Mesenchymal stem cell (in vitro differentiated cells and primary cell): Measurements from ENCODE around the gene CES4A.
A peak's percentile ranks its signal among the peaks of the same experiment; 100 is the strongest.

ENCODE experiments used
- DNase-seq: peaks from one replicate; pipeline ENCODE4 v3.0.0-alpha.2; 2013
- H2AFZ ChIP-seq: one replicate; pipeline ENCODE4 v1.6.1; 2013; ENCODE audit warnings: low read depth, mild to moderate bottlenecking, control low read depth, inconsistent platforms, low read length, moderate library complexity
- H2AK5ac ChIP-seq: 2 replicates; pipeline ENCODE4 v1.6.1; 2013; ENCODE audit warnings: low read length, moderate library complexity, mild to moderate bottlenecking, inconsistent platforms; ENCODE audit not compliant: severe bottlenecking
- H2BK120ac ChIP-seq: one replicate; pipeline ENCODE4 v1.6.1; 2013; ENCODE audit warnings: low read depth, mild to moderate bottlenecking, inconsistent platforms, low read length, moderate library complexity
- H2BK12ac ChIP-seq, 2 experiments: one replicate each; pipeline ENCODE4 v1.6.1; 2013; ENCODE audit warnings: inconsistent platforms in 2 of 2, low read length in 2 of 2, mild to moderate bottlenecking in 2 of 2, moderate library complexity in 2 of 2, control low read depth in 1 of 2
- H2BK15ac ChIP-seq: one replicate; pipeline ENCODE4 v1.6.1; 2013; ENCODE audit warnings: mild to moderate bottlenecking, low read depth, inconsistent platforms; ENCODE audit not compliant: poor library complexity, severe bottlenecking
- H2BK5ac ChIP-seq: 2 replicates; pipeline ENCODE4 v1.6.1; 2013; ENCODE audit warnings: low read depth, mild to moderate bottlenecking, low read length, control low read depth, inconsistent platforms; ENCODE audit not compliant: poor library complexity, severe bottlenecking
- H3K14ac ChIP-seq, 2 experiments: one replicate each; pipeline ENCODE4 v1.6.1; 2013; ENCODE audit warnings: inconsistent platforms in 2 of 2, low read length in 2 of 2, control low read depth in 1 of 2, mild to moderate bottlenecking in 1 of 2, moderate library complexity in 1 of 2
- H3K18ac ChIP-seq, 2 experiments: one replicate each; pipeline ENCODE4 v1.6.1; 2013; ENCODE audit warnings: inconsistent platforms in 2 of 2, low read length in 2 of 2, control low read depth in 1 of 2, low read depth in 1 of 2, mild to moderate bottlenecking in 1 of 2
- H3K23ac ChIP-seq, 2 experiments: one replicate each; pipeline ENCODE4 v1.6.1; 2013; ENCODE audit warnings: inconsistent platforms in 2 of 2, low read length in 2 of 2, mild to moderate bottlenecking in 2 of 2, moderate library complexity in 2 of 2, control low read depth in 1 of 2
- H3K27ac ChIP-seq: 2 replicates; pipeline ENCODE4 v1.5.1; 2013; ENCODE audit warnings: mild to moderate bottlenecking, moderate library complexity, low read length, control low read depth, inconsistent platforms; ENCODE audit not compliant: poor library complexity, severe bottlenecking
- H3K27me3 ChIP-seq, 2 experiments: 2 replicates each; pipeline versions ENCODE4 v1.6.1 to v1.7.0; 2013; ENCODE audit warnings: low read length in 2 of 2, mild to moderate bottlenecking in 2 of 2, moderate library complexity in 2 of 2, control low read depth in 1 of 2, inconsistent platforms in 1 of 2; ENCODE audit not compliant: control insufficient read depth in 1 of 2, insufficient read depth in 1 of 2
- H3K36me3 ChIP-seq, 2 experiments: 2 replicates each; pipeline versions ENCODE4 v1.6.1 to v1.7.0; 2013; ENCODE audit warnings: low read length in 2 of 2, control low read depth in 1 of 2, inconsistent platforms in 1 of 2, low read depth in 1 of 2, mild to moderate bottlenecking in 1 of 2; ENCODE audit not compliant: insufficient read depth in 2 of 2, control insufficient read depth in 1 of 2
- H3K4ac ChIP-seq, 2 experiments: one replicate each; pipeline ENCODE4 v1.6.1; 2013; ENCODE audit warnings: inconsistent platforms in 2 of 2, low read length in 2 of 2, mild to moderate bottlenecking in 2 of 2, moderate library complexity in 2 of 2, control low read depth in 1 of 2, low read depth in 1 of 2
- H3K4me1 ChIP-seq: 2 replicates; pipeline ENCODE4 v1.6.1; 2013; ENCODE audit warnings: low read depth, low read length, control low read depth; ENCODE audit not compliant: control insufficient read depth, insufficient read depth
- H3K4me2 ChIP-seq: 2 replicates; pipeline ENCODE4 v1.6.1; 2013; ENCODE audit warnings: low read length, mild to moderate bottlenecking, inconsistent platforms; ENCODE audit not compliant: poor library complexity, severe bottlenecking
- H3K4me3 ChIP-seq, 2 experiments: 2 replicates each; pipeline versions ENCODE4 v1.5.1 to v1.7.0; 2013; ENCODE audit warnings: low read length in 2 of 2, mild to moderate bottlenecking in 2 of 2, control low read depth in 1 of 2, low read depth in 1 of 2; ENCODE audit not compliant: insufficient read depth in 1 of 2
- H3K79me1 ChIP-seq: replicated peaks from 2 replicates; pipeline ENCODE4 v1.6.1; 2013; ENCODE audit warnings: mild to moderate bottlenecking, control low read depth, low read length, inconsistent platforms; ENCODE audit not compliant: poor library complexity, severe bottlenecking
- H3K9ac ChIP-seq: 2 replicates; pipeline ENCODE4 v1.7.0; 2013; ENCODE audit warnings: mild to moderate bottlenecking, low read length, moderate library complexity
- H3K9me3 ChIP-seq: 2 replicates; pipeline ENCODE4 v1.7.0; 2013; ENCODE audit warnings: mild to moderate bottlenecking, low read length; ENCODE audit not compliant: control insufficient read depth
- H4K8ac ChIP-seq: one replicate; pipeline ENCODE4 v1.6.1; 2013; ENCODE audit warnings: inconsistent platforms, mild to moderate bottlenecking, low read length, moderate library complexity
- H4K91ac ChIP-seq: one replicate; pipeline ENCODE4 v1.6.1; 2013; ENCODE audit warnings: mild to moderate bottlenecking, low read length, inconsistent platforms
- WGBS: methylation state at CpG from one replicate; pipeline ENCODE4 v1.1.7; 2013; ENCODE audit warnings: mixed read lengths; 5-methylcytosine and 5-hydroxymethylcytosine counted together

Gene CES4A

DNA sequence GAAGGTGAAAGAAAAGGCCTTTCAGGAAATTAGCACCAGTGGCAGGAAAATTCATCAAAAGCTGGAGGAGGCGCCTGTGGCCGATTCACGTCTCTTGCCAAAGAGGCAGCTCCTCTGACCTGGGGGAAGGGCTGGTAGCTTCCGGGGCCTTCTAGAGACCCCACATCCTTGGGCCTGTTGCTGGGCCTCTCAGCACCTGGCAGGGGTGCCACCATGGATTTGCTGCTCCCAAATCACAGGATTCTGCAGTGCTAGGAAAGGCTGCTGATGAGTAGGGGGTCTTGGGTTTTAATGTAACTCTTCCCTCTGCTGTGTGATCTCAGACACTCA lies 29.0 kb downstream of the CES4A start:
- H3K18ac ChIP-seq = no peak overlapping the region
- H2BK5ac ChIP-seq = no peak overlapping the region
- no peak overlapping the region for H2BK120ac ChIP-seq
- H3K9me3 ChIP-seq = no peaks in the 10 kb centered on the region
- H3K14ac ChIP-seq = no peak overlapping the region
- no peak overlapping the region for H3K23ac ChIP-seq
- WGBS = 86% methylated on average over 4 of the region's 4 CpGs
- no peak overlapping the region for H3K9ac ChIP-seq
- H3K4me3 ChIP-seq = no peak overlapping the region
- no peak overlapping the region for H2AK5ac ChIP-seq
- H2BK15ac ChIP-seq = no peak overlapping the region
- no peak overlapping the region for H3K4ac ChIP-seq
- no peak overlapping the region for H3K4me2 ChIP-seq
- H3K27ac ChIP-seq = no peak overlapping the region
- no peaks in the 10 kb centered on the region for H3K79me1 ChIP-seq
- H3K4me1 ChIP-seq = peaks cover 14% of the 10 kb centered on the region
- no peak for DNase-seq
- H4K8ac ChIP-seq = no peak overlapping the region
- H4K91ac ChIP-seq = no peak overlapping the region
- no peaks in the 10 kb centered on the region for H3K36me3 ChIP-seq
- no peak overlapping the region for H2AFZ ChIP-seq
- no peak overlapping the region for H2BK12ac ChIP-seq
- peaks cover 6 to 11% of the 10 kb centered on the region in 2 experiments for H3K27me3 ChIP-seq

GRCh38 chr16:67017810-67018488 lies 29.6 kb downstream of the CES4A start:
- Histone ChIP-seq H3K4me1 (peaks cover 14% of the 10 kb centered on the region), H4K8ac (peak overlapping the region; percentile 55), H2BK12ac (no peak overlapping the region), H2BK15ac (no peak overlapping the region), H3K23ac (no peak overlapping the region), H3K4ac (no peak overlapping the region), H2BK5ac (no peak overlapping the region), H3K9ac (no peak overlapping the region), H2AK5ac (no peak overlapping the region), H3K36me3 (no peaks in the 10 kb centered on the region), H4K91ac (no peak overlapping the region), H2BK120ac (no peak overlapping the region), H3K9me3 (no peaks in the 10 kb centered on the region), H3K27me3 (peaks cover 6 to 11% of the 10 kb centered on the region in 2 experiments), H3K4me3 (no peak overlapping the region), H3K18ac (no peak overlapping the region), H3K14ac (no peak overlapping the region), H3K27ac (no peak overlapping the region), H3K79me1 (no peaks in the 10 kb centered on the region), H3K4me2 (no peak overlapping the region), H2AFZ (no peak overlapping the region)
- WGBS = 40% methylated on average over 6 of the region's 6 CpGs
- DNase-seq = peak; percentile 89

- no peak overlapping the region for H3K18ac ChIP-seq
- no peak overlapping the region for H2AFZ ChIP-seq
- H3K4ac ChIP-seq = no peak overlapping the region
- no peak overlapping the region for H3K23ac ChIP-seq
- H3K27ac ChIP-seq = no peak overlapping the region
- no peak overlapping the region for H4K91ac ChIP-seq
- peaks cover 6 to 11% of the 10 kb centered on the region in 2 experiments for H3K27me3 ChIP-seq
- no peak overlapping the region for H4K8ac ChIP-seq
- H2AK5ac ChIP-seq = no peak overlapping the region
- H3K36me3 ChIP-seq = no peaks in the 10 kb centered on the region
- DNase-seq = no peak
- H2BK120ac ChIP-seq = no peak overlapping the region
- H3K79me1 ChIP-seq = no peaks in the 10 kb centered on the region
- H2BK12ac ChIP-seq = no peak overlapping the region
- H3K14ac ChIP-seq = no peak overlapping the region
- no peak overlapping the region for H2BK5ac ChIP-seq
- H3K9ac ChIP-seq = no peak overlapping the region
- 93% methylated on average over 7 of the region's 8 CpGs for WGBS
- H3K4me2 ChIP-seq = no peak overlapping the region
- H3K4me1 ChIP-seq = peaks cover 6% of the 10 kb centered on the region
- H2BK15ac ChIP-seq = no peak overlapping the region
- H3K4me3 ChIP-seq = no peak overlapping the region
- no peaks in the 10 kb centered on the region for H3K9me3 ChIP-seq
These were observed 30.8 kb downstream of the CES4A start for GRCh38 chr16:67019171-67019570.

DNA sequence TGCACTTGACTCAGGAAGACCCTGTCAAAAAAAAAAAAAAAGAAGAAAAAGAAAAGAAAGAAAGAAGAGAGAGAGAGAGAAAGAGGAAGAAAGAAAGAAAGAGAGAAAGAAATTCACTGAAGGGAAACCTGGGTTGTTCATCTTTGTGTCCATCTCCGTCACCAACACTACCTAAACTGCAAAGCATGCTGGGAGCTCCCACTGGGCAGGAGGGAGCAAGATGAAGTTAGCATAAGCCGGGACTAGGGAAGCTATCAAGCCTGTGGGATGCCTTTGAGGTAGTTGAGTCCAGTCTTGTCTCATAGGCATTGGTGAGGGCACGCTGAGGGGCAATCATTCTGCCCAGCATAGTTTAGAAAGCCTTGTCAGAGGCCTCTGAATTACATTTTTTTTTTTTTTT lies 32.9 kb downstream of the CES4A start:
- Histone ChIP-seq H2BK120ac (no peak overlapping the region), H2AFZ (no peak overlapping the region), H3K9me3 (no peaks in the 10 kb centered on the region), H3K18ac (no peak overlapping the region), H3K36me3 (no peaks in the 10 kb centered on the region), H3K14ac (no peak overlapping the region), H4K8ac (no peak overlapping the region), H3K4me2 (no peak overlapping the region), H3K4ac (no peak overlapping the region), H4K91ac (no peak overlapping the region), H3K23ac (no peak overlapping the region), H2BK12ac (no peak overlapping the region), H3K4me3 (no peak overlapping the region), H3K9ac (no peak overlapping the region), H2BK5ac (no peak overlapping the region), H2AK5ac (no peak overlapping the region), H3K27ac (no peak overlapping the region), H3K27me3 (no peaks in the 10 kb centered on the region), H3K79me1 (no peaks in the 10 kb centered on the region), H3K4me1 (no peaks in the 10 kb centered on the region), H2BK15ac (no peak overlapping the region)
- WGBS = 84% methylated on average over 3 of the region's 3 CpGs
- DNase-seq = no peak
